ENCODE results near the gene RABGAP1L.
"Not testable (repeated sequence)": the region's sequence is repeated elsewhere in the genome, so short reads cannot be mapped to it uniquely, and the experiment has no call there.

Gene RABGAP1L

GRCh38 chr1:174682419-174683008, 523.2 kb downstream of the RABGAP1L start:
- DNase-seq, result no peak

- no peak for DNase-seq
These were observed 526.9 kb downstream of the RABGAP1L start for GRCh38 chr1:174686213-174686612.

- DNase-seq, result no peak
These were observed 530.2 kb downstream of the RABGAP1L start for GRCh38 chr1:174689524-174689923.

DNA sequence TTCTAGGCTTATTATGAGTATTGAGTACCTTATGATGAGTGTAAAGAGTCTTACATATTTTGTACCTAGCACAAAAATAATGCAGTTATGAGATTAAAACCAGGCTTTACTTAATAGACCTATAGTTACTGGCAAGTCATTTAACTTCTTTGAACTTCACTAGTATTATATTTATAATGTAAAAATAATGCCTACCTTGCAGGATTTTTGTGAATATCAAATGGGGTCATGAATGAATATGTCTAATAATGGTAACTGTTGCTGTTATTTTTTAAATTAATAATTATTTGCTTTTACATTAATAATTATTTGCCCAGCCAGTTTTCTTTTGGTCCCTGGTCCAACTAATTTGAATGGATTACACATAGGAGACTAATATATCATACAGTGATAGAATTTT, 530.9 kb downstream of the RABGAP1L start:
- DNase-seq, result no peak

GRCh38 chr1:174692313-174692712, 533.0 kb downstream of the RABGAP1L start:
- no peak for DNase-seq

DNA sequence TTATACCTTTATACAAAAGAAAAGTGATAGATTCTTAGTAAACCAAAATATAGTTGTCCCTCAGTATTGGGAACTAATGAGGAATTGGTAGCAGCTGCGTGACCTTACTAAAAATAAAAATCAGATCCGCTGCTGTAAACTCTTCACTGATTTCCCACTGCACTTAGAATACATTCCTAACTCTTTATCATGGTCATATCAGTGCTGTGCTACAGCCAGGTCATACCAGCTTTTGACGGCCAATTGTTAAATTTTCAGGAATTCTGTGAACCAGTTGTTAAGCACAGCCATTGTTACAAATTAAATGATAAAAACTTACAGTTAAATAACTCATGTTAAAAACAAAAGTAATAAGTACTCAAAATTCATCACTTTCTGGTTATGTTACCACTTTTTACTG, 533.8 kb downstream of the RABGAP1L start:
- no peak for DNase-seq

- not testable (repeated sequence) for DNase-seq
These were observed 534.2 kb downstream of the RABGAP1L start for GRCh38 chr1:174693539-174693938.

- DNase-seq, result no peak
These were observed 536.9 kb downstream of the RABGAP1L start for GRCh38 chr1:174696026-174696821.

DNA sequence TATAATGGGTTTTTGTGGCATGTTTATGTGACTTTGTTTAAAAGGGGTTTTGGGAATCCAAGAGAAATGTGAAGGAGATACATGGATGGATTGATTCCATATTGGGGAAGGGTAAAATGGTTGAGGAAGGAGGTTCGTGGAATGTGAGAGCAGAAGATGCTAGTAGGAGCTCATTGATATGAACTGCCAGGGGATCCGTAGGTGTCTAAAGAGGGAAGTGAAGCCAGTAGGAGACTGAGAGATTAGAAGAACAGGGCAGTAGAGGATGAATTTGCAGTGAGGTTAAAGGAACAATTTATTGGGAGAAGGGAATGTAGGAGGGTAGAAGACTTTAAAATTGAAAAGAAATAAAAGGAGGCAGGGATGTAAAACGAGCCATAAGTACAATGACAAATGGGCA, 541.0 kb downstream of the RABGAP1L start:
- no peak for DNase-seq

- DNase-seq, result no peak
These were observed 541.5 kb downstream of the RABGAP1L start for GRCh38 chr1:174700775-174701174.

GRCh38 chr1:174701565-174701964, 542.2 kb downstream of the RABGAP1L start:
- DNase-seq, result no peak

DNA sequence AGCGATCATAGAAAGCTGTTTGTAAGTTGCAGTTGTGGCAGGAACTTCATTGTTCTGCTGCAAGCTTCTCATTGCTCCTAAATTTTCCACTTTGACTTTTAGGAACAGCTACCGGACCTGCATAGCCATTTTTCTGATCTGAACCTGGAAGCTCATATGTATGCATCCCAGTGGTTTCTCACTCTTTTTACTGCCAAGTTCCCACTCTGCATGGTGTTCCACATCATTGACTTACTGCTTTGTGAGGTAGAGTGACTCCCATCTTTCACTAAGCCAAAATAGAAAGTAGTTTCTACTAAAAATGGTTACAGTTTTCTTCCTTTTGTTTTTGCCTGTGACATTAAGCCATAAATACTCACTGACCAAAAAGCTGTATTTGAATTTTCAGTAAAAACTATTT, 542.7 kb downstream of the RABGAP1L start:
- DNase-seq, result no peak

DNA sequence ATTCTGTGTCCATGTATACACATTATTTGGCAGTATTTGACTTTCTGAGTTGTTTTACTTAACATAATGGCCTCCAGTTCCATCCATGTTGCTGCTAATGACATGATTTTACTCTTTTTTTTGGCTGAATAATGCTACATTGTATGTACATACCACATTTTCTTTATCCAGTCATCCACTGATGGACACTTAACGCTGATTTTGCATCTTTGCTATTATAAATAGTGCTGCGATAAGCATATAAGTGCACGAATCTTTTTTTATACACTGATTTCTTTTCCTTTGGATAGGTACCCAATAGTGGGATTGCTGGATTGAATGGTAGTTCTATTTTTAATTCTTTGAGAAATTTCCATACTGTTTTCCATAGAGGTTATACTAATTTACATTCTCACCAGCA, 544.0 kb downstream of the RABGAP1L start:
- DNase-seq, result no peak

- DNase-seq, result no peak
These were observed 545.0 kb downstream of the RABGAP1L start for GRCh38 chr1:174704300-174704699.

DNA sequence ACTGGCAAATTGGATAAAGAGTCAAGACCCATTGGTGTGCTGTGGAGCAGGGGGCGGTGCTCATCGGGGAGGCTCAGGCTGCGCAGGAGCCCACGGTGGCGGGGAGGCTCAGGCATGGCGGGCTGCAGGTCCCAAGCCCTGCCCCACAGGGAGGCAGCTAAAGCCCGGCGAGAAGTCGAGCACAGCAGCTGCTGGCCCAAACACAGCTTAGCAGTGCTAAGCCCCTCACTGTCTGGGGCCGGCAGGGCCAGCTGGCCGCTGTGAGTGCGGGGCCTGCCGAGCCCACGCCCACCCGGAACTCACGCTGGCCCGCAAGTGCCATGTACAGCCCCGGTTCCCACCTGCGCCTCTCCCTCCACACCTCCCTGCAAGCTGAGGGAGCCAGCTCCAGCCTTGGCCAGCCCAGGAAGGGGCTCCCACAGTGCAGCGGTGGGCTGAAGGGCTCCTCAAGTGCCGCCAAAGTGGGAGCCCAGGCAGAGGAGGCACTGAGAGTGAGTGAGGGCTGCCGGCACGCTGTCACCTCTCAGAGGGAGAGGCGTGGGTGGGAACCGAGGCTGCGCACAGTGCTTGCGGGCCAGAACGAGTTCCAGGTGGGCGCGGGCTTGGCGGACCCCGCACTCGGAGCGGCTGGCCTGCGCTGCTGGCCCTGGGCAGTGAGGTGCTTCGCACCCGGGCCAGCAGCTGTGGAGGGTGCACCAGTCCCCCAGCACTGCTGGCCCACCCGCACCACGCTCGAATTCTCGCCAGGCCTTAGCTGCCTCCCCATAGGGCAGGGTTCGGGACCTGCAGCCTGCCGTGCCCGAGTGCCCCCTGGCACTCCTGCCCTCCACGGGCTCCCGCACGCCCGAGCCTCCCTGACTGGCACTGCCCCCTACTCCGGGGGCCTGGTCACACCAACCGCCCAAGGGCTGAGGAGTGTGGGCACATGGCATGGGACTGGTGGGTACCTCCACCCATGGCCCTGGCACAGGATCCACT, 551.8 kb downstream of the RABGAP1L start:
- DNase-seq, result no peak

- DNase-seq, result not testable (repeated sequence)
These were observed 552.5 kb downstream of the RABGAP1L start for GRCh38 chr1:174711848-174712247.

DNA sequence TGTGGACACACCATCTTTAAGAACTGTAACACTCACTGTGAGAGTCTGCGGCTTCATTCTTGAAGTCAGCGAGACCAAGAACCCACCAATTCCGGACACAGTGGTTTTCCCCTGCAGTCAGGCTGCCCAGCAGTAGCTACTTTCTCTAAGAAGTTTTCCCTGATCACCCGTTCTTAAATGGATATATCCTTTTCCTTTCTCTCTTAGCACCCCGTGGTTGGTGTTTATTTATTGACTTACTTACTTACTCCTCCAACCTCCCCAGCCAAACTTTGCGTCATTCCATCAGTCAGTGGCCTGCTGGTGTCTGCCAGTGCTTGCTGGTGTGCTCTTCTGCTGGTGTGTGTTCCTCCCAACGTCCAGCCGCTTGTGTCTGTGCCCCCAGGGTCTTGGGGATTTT, 553.2 kb downstream of the RABGAP1L start:
- no peak for DNase-seq

- no peak for DNase-seq
These were observed 554.5 kb downstream of the RABGAP1L start for GRCh38 chr1:174713796-174714195.

- DNase-seq, result no peak
These were observed 559.9 kb downstream of the RABGAP1L start for GRCh38 chr1:174719194-174719593.

DNA sequence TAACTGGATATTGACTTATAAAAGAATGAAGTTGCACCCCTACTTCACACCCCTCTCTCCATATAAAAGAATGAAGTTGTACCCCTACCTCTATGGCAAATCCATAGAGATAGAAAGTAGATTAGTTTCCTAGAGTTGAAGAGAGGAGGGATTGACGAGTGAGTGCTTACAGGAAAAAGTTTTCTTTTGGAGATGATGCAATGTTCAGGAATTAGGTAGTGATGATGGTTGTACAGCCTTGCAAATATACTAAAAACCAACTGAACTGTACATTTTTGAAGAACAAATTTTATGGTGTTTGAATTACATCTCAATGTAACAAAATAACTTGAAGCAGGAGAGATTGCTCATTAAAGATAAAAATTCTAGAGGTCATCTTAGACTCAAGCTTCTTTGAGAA, 561.3 kb downstream of the RABGAP1L start:
- DNase-seq, result no peak

- DNase-seq, result no peak
These were observed 561.9 kb downstream of the RABGAP1L start for GRCh38 chr1:174721246-174721645.

GRCh38 chr1:174723816-174724215, 564.5 kb downstream of the RABGAP1L start:
- no peak for DNase-seq

- no peak for DNase-seq
These were observed 564.9 kb downstream of the RABGAP1L start for GRCh38 chr1:174724219-174724618.
